GM19043 (cell line): Measurements from ENCODE around the gene NOTUM.

Experiments used
- ATAC-seq: cut with Tn5 transposase; IDR thresholded peaks from one replicate; pipeline ENCODE4 v1.9.1; 2021; ENCODE audit warnings: low read depth; ENCODE audit not compliant: unreplicated experiment

The NOTUM gene

GRCh38 chr17:81961087-81961511 is at the start of gene NOTUM:
Gene NOTUM (minus strand): TSS chr17:81961187. CDS start chr17:81960909, 278 bp downstream.
- ATAC-seq = no peak

GRCh38 chr17:82009413-82009812 is 48.4 kb upstream of the NOTUM start:
- ATAC-seq = no peak

GRCh38 chr17:82008941-82009405 is 48.0 kb upstream of the NOTUM start:
- no peak for ATAC-seq

GRCh38 chr17:82008258-82008940 is 47.4 kb upstream of the NOTUM start:
- no peak for ATAC-seq

- ATAC-seq = no peak
These were observed 46.7 kb upstream of the NOTUM start for GRCh38 chr17:82007495-82008257.

GRCh38 chr17:82007228-82007494 is 46.2 kb upstream of the NOTUM start:
- ATAC-seq = no peak

GRCh38 chr17:82006468-82007227 is 45.7 kb upstream of the NOTUM start:
- ATAC-seq = no peak

GRCh38 chr17:82005701-82006348 is 44.8 kb upstream of the NOTUM start:
- ATAC-seq = no peak

GRCh38 chr17:82004517-82005455 is 43.8 kb upstream of the NOTUM start:
- ATAC-seq = no peak

GRCh38 chr17:82003411-82004381 is 42.7 kb upstream of the NOTUM start:
- no peak for ATAC-seq

- no peak for ATAC-seq
These were observed 40.6 kb upstream of the NOTUM start for GRCh38 chr17:82001571-82002056.

GRCh38 chr17:82000803-82001570 is 40.0 kb upstream of the NOTUM start:
- ATAC-seq = no peak

- no peak for ATAC-seq
These were observed 39.2 kb upstream of the NOTUM start for GRCh38 chr17:81999976-82000802.

GRCh38 chr17:81999587-81999975 is 38.6 kb upstream of the NOTUM start:
- ATAC-seq = no peak

- no peak for ATAC-seq
These were observed 37.9 kb upstream of the NOTUM start for GRCh38 chr17:81998691-81999438.

GRCh38 chr17:81998212-81998611 is 37.2 kb upstream of the NOTUM start:
- ATAC-seq = no peak
